Ramos (cell line): ENCODE results near the gene C5orf22.
"Not testable (repeated sequence)": the region's sequence is repeated elsewhere in the genome, so short reads cannot be mapped to it uniquely, and the experiment has no call there.

Source experiments
- in situ Hi-C: fragments of 300-500 bp; cut with MboI; formaldehyde crosslinking; loops from one replicate; pipeline ENCODE4 v1.14.3; 2022; ENCODE audit warnings: low sequenced_read_pairs; ENCODE audit not compliant: unreplicated experiment

The C5orf22 gene

DNA sequence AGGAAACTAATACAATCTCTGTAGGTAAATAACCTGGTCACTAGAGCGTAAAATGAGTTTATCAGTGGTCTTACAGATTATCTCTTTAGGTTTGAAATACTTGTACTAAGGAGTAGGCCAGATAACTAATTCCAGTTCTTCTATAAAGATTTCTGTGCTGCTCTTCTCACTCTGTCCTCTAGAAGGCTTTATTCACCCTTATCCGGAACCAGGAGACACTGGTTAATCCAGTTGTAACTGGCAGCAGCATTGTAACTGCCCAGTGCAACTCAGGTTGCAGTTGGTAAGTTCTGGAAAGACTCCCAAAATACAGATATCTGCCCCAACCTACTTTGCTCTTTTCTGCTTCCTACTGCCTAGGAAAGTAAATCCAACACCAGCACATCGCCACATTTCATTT is 19.8 kb downstream of the C5orf22 start:
- in situ Hi-C loops: no loop called here

DNA sequence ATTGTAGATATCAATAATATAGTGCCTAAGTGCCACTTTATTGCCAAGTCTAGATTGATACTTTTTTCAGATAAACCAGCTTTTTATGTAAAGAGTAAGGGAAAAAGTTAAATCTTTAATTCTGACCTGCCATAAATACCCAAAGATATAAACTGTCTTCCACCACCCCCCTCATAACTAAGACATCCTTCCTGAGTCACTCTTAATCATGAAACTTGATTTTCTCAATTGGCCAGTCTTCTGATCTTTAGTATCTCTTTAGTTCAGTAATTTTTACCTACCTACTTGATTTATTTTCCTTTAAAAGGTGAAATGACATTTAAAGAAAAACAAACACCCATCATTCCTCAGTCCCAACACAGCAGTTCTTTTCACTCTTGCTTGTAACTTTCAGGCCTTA is 21.8 kb downstream of the C5orf22 start:
- in situ Hi-C loops: no loop called here

DNA sequence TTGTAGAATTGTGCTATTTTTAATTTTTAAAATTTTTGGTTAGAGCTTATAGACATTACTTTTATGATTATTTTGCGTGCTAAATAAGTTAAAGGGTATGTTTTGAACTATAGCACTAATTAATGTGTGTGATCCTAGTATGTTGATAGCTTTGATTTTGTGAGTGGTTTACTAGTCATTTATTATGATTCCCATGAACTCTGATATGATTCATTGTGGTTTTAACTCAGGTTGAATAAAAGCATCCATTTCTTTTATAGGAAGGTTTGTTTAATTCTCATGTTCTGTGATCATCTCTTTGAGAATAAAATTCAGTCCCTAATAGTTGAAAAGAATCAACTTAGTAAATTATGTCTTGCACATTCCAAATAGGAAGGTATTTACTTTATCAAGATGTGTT is 22.5 kb downstream of the C5orf22 start:
- in situ Hi-C loops: no loop called here

DNA sequence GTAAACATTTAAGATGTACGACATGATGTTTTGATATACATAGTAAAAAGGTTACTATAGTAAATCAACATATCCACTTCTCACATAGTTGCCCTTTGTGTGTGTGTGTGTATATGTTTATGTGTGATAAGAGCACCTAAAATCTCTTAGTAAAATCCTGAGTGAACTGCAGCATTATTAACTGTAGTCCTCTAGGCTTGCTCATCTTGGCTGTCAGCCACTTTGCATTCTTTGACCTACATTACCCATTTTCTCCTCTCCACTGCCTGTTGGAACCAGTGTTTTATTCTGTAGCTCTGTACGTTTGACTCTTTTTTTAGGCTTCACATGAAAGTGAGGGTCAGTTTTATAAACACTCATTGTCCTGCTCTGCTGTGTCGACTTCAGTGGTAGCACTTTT is 24.4 kb downstream of the C5orf22 start:
- in situ Hi-C loops: no loop called here

DNA sequence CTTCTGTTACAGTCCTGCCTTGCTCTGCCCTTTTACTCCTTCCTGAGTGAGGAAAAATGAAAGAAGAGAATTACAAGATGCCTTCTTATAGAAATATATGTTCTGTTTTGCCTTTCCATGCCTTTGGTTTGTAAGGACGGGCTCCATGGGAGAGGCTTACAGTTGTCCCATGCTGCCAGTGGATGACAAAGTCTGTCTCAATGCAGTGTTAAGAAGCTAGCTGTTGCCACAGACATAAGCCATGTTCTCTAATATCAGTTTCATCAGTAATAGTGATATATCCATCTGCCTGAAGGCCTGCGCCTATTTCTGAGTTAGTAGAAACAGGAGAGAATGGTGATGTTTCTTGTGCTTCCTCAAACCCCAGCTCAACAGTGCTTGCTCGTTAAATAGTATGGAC is 27.8 kb downstream of the C5orf22 start:
- in situ Hi-C loops: no loop called here

DNA sequence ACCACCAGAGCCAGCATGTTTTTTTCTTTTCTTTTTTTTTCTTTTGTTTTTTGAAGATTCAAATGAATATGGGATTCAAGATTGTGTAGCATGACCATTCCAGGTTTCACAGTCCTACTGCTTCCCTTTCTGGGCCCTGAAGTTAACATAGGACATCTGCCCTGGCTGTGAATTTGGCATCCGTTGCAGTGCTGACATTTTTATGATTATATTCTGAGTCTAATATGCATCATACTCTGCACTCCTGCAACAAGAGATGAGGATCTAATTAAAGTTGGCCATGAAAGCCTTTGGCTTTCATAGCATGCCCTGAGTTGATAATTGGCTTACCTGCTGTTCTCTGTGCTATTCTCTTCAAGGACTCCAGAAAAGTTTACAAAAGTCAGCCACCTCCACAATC is 29.8 kb downstream of the C5orf22 start:
- in situ Hi-C loops: no loop called here

DNA sequence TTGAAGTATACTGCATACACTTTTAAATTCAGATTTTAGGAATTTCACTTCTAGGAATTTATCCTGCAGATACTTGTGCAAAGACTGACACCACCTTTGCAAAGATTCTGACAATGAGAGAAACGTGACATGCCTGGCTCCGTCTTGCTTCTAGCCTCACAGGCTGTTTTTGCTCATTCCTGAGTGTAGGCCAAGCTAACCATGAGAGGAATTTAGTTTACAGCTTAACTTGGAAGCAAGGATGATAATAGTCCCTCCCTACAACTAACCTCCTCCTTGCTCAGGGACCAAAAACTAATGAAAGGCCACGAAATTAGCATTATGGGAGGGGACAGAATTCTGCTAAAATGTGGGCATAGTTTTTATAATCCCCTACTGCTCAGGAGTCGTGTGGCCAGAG is 31.1 kb downstream of the C5orf22 start:
- in situ Hi-C loops: no loop called here

DNA sequence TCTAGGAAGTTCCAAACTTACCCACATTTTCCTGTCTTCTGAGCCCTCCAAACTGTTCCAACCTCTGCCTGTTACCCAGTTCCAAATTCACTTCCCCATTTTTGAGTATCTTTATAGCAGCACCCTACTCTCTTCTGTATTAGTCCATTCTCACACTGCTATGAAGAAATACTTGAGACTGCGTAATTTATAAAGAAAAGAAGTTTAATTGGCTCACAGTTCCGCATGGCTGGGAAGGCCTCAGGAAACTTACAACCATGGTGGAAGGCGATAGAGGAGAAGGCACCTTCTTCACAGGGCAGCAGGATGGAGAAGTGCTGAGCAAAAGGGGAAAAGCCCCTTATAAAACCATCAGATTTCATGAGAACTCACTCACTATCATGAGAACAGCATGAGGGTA is 34.3 kb downstream of the C5orf22 start:
- in situ Hi-C loops: not testable (repeated sequence)

DNA sequence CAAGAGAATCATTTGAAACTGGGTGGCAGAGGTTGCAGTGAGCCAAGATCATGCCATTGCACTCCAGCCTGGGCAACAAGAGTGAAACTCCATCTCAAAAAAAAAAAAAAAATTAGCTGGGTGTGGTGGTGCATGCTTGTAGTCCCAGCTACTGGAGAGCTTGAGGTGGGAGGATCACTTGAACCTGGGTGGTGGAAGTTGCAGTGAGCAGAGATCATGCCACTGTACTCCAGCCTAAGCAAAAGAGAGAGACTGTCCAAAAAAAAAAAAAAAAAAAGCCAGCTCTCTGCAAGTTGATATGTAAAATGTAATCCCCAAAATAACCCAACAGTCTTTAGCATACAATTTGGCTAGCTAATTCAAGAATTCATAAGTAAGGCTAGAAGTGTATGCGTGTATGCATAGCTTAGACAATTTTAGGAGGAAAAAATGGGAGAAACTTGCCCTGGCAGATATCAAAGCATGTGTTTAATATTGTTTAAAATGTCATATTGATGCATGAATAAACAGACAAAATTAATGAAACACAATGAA is 36.3 kb downstream of the C5orf22 start:
- in situ Hi-C loops: no loop called here

DNA sequence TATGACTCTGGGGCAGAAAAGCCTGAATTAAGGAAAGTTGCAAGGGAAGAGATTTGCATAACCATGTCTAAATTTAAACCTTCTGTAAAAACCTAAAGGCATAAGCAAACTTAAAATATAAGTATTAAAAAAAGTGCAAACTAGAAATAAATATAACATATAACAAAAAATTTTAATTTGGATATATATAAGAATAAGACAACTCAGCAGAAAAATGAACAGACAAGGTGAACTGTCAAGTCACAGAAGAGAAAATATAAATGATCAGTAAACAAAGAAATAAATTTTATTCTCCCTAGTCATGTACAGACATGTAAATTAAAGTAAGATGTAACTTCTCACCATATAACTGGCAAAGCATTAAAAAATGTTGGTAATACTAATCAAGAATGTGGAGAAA is 37.0 kb downstream of the C5orf22 start:
- in situ Hi-C loops: no loop called here

DNA sequence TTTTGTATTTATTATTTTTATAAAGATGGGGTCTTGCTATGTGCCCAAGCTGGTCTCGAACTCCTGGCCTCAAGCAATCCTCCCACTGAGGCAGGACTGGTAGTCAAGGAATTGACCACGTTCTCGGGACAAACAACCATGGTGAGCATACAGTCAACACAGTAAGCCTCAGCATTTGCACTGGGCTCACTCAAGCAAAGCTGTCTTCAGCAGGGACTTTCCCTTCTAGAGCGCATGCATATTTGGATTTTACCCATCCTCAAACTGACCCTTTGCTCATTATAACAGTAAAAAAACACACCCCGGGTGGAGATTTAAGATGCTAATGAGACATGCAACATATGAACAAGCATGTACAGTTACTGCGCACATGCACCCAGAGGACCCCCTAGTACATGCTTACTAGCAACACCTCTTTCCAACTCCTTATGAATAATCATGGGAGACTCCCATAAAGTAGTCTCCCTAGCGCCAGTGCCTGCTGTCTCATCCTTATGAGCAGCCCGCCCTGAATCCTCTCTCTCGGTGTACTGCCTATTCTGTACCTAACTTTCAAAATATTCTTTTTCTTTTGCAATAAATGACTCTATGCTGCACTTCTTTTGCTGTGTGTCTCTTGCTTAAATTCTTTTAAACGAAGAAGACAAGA is 41.5 kb downstream of the C5orf22 start:
- in situ Hi-C loops: no loop called here

DNA sequence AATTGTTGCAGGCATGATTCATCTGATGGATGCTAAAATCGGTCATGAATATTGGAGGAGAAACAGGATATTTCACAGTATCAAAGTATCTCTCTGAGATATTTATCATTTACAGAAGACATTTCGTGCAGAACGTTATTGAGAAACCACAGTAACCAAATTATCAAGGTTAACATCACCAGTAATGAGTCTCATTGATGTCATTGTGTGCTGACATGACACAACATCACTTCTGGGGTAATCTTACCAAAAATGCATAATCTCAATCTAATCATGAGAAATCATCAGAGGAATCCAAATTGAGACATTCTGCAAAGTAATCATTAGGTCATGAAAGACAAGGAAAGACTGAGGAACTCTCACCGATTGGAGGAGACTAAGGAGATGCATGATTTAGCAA is 42.7 kb downstream of the C5orf22 start:
- in situ Hi-C loops: no loop called here

DNA sequence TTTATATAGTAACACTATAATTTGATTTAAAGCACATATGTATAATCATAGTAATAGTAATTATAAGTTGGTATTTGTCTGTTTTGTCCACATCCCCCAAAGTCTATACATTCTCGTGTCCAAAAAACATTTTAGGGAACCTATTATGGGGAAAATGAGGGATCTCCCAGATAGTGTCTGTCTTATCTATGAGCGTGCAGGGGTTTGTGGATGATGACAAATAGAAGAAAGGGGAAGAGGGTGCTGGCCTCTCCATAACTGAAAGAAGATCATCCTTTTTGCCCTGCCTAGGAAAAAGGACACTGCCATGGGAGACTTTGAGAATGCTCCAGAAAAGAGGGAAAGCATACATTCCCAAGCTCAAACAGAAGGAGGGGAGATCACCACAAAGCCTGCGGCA is 45.3 kb downstream of the C5orf22 start:
- in situ Hi-C loops: no loop called here

DNA sequence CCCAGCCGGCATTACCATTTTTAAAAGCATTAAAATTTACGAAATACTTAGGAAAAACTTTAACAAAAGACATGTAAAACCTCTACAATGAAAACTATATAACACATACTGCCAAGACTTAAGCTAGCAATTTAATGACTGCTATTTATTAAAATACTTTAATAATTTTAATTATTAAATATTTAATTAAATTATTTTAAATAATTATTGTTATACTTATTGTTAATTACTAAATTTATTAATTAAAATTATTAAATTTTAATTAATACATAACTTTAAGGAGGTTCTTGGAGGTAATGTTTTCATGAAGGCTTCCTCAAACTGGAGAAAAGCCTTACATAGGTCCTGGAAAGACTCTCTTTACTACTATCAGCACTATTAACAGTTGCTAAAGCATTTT is 47.5 kb downstream of the C5orf22 start:
- in situ Hi-C loops: no loop called here

DNA sequence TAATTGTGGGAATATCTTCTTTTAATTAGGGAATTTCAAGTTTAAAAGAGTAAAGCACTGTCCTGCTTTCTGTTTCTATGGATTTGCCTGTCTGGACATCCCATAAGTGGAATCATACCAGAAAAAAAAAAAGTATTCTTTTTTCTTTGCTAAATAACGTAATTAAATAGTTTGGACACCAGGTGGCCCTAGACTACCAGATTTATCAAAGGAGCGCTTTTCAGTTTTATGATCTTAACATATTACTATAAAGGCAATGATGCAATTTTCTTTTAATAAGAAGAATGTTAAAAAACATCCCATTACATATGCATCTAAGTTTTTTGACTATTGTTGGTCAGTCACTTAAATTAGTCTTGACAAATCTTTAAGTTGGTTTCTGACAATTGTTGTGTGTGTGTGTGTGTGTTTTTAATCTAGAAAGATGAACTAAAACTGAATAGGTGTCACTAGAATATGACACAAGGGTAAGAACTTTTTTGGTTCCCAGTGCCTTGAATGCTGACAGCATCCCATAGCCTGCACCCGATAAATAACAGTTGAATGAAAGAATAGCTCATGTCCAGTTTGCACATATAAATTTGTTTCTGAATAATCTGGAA is 49.5 kb downstream of the C5orf22 start:
- in situ Hi-C loops: loop anchor here (5.0 kb wide), 1 partner anchor 516 kb away; no protein-coding TSS in a partner anchor

DNA sequence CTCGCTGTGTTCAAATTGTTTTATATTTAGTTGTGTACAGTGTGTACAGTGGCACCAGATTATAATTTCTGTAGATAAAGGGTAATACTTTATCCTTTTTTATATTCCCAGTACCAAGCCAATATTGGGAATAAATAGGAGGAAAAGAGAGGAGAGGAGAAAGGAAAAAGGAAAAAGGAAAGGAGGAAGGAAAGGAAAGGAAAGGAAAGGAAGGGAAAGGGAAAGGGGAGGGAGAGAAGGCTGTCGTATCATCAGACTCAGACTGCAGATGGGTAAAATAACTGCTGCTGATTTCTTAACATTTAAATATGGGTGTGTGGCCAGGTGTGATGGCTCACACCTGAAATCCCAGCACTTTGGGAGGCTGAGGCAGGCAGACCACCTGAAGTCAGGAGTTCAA is 51.0 kb downstream of the C5orf22 start:
- in situ Hi-C loops: loop anchor here (5.0 kb wide), 1 partner anchor 514 kb away; no protein-coding TSS in a partner anchor

DNA sequence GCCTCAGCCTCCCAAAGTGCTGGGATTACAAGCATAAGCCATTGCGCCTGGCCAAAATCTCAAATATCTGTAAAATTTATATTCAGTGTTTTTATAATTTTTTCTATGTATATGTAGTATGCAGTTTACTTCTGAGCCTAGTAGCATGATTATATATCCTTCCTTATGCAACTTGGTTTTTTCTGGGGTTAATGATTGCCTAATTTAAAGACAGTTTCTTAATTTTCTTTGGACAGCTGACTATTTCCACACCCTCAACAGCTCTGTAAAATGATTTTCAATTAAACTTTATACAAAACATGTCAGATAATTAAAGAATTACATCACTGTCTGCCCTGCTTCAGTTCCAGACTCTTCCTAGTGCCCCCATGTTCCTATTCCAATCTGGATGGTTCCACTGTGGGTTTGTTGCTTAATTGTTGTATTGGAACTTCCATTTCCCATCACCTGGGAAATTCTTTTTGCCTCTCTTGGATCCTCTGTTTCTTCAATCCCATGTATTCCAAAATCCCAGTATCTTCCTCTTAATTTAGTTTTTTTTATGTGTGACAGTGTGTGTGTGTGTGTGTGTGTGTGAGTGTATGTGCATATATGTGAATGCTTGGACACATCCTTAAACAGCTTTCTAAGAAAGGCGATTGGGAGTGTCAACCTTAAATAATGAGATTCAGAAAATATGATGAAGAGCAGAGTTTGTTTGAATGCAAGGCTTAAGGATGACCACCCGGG is 53.2 kb downstream of the C5orf22 start:
- in situ Hi-C loops: no loop called here

DNA sequence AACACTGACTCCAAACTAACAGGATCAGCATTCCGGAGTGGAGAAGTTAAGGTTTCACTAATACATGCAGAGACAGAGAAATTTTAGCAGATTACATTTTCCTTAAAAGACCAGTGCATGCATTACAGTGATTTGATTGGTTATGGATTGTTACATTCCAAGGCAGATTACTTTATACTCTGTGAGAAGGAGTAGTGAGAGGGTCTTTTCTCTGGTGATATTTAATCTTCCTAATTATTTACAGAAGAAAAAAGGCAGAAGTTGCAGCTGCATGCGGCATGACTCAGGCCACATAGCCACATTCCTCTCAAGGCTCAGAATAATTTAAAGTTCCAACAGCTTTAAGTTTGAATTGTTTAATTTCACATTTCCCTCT is 53.8 kb downstream of the C5orf22 start:
- in situ Hi-C loops: no loop called here

DNA sequence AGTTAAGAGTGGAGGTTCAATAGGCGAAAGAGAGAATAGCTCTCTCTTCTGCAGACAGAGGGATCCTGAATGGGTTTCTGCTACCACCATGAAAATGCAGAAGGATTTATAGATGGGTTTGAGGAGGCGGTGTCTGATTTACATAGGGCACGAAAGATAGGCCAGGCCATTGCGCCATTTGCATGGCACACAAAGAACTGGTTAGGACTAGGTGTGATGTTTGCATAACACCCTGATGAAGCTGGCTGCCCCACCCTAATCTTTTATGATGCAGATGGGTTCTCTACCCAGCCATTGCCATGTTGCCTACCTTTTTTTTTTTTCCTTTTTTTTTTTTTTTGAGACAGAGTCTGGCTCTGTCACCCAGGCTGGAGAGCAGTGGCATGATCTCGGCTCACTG is 55.4 kb downstream of the C5orf22 start:
- in situ Hi-C loops: no loop called here

DNA sequence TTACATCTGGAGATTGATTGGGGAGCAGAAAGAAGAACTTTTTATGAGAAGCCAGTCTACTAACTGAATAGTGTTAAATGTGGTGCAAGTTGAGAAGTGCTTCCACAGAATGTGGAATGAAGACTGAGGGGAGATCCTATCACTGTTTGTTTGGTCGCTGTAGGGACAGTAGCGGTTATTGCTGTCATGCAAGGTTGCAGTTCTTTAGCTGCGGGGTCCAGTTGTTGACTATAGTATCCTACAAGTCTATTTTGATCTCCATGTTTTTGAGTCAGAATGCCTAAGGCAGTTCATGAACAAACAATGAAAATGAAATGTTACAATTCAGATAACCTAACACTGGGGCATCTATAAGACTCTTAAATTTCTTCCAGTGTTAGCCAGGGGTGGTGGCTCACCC is 61.6 kb downstream of the C5orf22 start:
- in situ Hi-C loops: no loop called here

DNA sequence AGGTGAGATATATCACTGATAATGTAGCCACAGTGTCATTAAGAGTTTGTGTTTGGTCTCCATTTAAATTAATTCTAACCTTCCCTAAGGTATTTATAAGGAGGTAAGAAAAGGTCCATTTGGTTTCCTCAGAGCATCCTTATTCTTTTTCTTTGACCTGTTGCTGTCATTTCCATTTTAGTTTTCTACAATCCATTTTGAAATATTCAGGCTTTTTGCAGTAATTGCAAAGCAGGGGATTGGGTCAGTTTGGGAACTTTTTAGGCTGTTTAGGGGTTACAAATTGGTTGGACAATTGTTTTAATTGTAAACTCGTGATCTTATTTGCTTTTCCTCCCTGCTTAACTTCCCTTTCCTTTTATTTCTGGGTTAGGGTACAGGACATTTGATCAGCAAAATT is 64.3 kb downstream of the C5orf22 start:
- in situ Hi-C loops: no loop called here
